ENCODE data around the gene ASPG. TPM values are rescaled to one million over a fixed set of nuclear protein-coding genes. Genes with fewer than 3 reads are reported as not detected.

ASPG gene
- total and polyA plus RNA-seq, 2 experiments from 2014 or later = 5.9 to 20.3 TPM

DNA sequence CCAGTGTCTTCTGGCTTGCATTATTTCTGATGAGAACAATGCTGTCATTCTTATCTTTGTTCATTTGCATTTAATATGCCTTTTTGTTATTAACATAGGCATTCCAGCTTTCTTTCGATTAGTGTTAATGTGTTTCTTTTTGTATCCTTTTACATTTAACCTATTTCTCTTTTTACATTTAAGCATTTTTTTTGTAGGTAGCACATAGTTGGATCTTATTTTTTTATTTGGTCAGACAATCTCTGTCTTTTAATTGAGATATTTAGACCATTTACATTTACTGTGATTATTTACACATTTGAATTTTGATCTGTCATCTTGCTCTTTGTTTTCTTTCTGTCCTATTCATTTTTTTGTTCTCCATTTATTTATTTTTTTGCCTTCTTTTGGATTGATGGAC, 38.4 kb downstream of the ASPG start:
- no peaks in the 10 kb centered on the region for H3K79me2 ChIP-seq
- H3K4me3 ChIP-seq = no peak overlapping the region
- 100% methylated on average over 1 of the region's 1 CpG for WGBS (ENCODE audit: low lambda C conversion rate, missing lambda C conversion rate)
- no peaks in the 10 kb centered on the region for H3K9me2 ChIP-seq (replicated peaks; ENCODE audit: insufficient read depth)
- H2AFZ ChIP-seq = no peak overlapping the region
- H3K36me3 ChIP-seq (replicated peaks; ENCODE audit: insufficient read depth, low read depth) = no peaks in the 10 kb centered on the region
- no peak for TF ChIP-seq EZH2phosphoT487 (IDR thresholded peaks at IDR 0.05; ENCODE audit: low read depth, severe bottlenecking, unreplicated experiment)
- TF ChIP-seq, protein P1, sequence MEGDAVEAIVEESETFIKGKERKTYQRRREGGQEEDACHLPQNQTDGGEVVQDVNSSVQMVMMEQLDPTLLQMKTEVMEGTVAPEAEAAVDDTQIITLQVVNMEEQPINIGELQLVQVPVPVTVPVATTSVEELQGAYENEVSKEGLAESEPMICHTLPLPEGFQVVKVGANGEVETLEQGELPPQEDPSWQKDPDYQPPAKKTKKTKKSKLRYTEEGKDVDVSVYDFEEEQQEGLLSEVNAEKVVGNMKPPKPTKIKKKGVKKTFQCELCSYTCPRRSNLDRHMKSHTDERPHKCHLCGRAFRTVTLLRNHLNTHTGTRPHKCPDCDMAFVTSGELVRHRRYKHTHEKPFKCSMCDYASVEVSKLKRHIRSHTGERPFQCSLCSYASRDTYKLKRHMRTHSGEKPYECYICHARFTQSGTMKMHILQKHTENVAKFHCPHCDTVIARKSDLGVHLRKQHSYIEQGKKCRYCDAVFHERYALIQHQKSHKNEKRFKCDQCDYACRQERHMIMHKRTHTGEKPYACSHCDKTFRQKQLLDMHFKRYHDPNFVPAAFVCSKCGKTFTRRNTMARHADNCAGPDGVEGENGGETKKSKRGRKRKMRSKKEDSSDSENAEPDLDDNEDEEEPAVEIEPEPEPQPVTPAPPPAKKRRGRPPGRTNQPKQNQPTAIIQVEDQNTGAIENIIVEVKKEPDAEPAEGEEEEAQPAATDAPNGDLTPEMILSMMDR (IDR thresholded peaks at IDR 0.05; ENCODE audit: poor library complexity) = no peak
- TF ChIP-seq EZH2 (IDR thresholded peaks at IDR 0.05; ENCODE audit: borderline replicate concordance) = no peak
- peaks cover 8% of the 10 kb centered on the region for H3K27me3 ChIP-seq
- H3K4me2 ChIP-seq = no peak overlapping the region
- no peak for DNase-seq (ENCODE audit: low spot score)
- H3K4me1 ChIP-seq (ENCODE audit: insufficient read depth) = no peaks in the 10 kb centered on the region
- H3K27ac ChIP-seq = no peak overlapping the region
- no peaks in the 10 kb centered on the region for H3K9me3 ChIP-seq (ENCODE audit: low read depth)
- H4K20me1 ChIP-seq (ENCODE audit: insufficient read depth, poor library complexity, severe bottlenecking) = no peaks in the 10 kb centered on the region

DNA sequence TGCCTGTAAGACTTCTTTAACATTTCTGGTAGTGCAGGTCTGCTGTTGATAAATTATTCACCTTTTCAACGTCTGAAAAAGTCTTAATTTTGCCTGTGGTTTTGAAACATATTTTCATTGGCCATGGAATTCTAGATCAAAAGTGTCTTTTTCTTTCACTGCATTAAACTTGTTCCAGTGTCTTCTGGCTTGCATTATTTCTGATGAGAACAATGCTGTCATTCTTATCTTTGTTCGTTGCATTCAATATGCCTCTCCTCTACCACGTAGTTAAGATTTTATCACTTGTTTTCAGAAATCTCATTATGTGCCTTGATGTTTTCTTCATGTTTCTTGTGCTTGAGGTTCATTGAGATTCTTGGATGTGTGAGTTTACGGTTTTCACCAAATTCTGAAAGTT, 39.5 kb downstream of the ASPG start:
- Histone ChIP-seq H3K4me3 (no peak overlapping the region), H3K9me2 (replicated peaks; ENCODE audit: insufficient read depth) (no peaks in the 10 kb centered on the region), H3K27me3 (peaks cover 6% of the 10 kb centered on the region), H3K36me3 (replicated peaks; ENCODE audit: insufficient read depth, low read depth) (no peaks in the 10 kb centered on the region), H4K20me1 (ENCODE audit: insufficient read depth, poor library complexity, severe bottlenecking) (no peaks in the 10 kb centered on the region), H3K9me3 (ENCODE audit: low read depth) (peaks cover 8% of the 10 kb centered on the region), H2AFZ (no peak overlapping the region), H3K4me2 (no peak overlapping the region), H3K79me2 (no peaks in the 10 kb centered on the region), H3K4me1 (ENCODE audit: insufficient read depth) (no peaks in the 10 kb centered on the region), H3K27ac (no peak overlapping the region)
- WGBS (ENCODE audit: low lambda C conversion rate, missing lambda C conversion rate) = 75% methylated on average over 4 of the region's 4 CpGs
- DNase-seq (ENCODE audit: low spot score) = no peak
- TF ChIP-seq EZH2phosphoT487 (IDR thresholded peaks at IDR 0.05; ENCODE audit: low read depth, severe bottlenecking, unreplicated experiment) (no peak), EZH2 (IDR thresholded peaks at IDR 0.05; ENCODE audit: borderline replicate concordance) (no peak)
- TF ChIP-seq, protein P1 (IDR thresholded peaks at IDR 0.05; ENCODE audit: poor library complexity) = no peak

DNA sequence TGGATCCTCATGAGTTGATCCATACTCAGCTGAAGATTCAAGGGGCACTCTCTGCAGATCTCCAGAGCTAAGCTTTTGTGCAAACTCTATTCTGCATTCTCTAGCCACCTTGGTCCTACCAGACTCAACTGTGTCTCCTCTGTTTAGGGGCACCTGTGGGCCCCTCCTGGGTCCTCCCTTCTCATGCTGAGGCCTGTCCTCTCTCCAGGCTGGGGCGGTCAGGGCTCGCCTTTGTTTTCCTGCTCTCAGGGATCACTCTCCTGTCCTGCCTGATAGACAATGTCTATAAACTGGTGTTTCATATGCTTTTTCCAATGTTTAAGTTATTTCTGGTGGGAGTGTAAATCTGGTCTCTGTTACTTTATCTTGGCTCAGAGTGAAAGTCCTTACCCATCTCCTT, 41.3 kb downstream of the ASPG start:
- no peak overlapping the region for H3K4me2 ChIP-seq
- no peak overlapping the region for H3K4me3 ChIP-seq
- 93% methylated on average over 2 of the region's 2 CpGs for WGBS (ENCODE audit: low lambda C conversion rate, missing lambda C conversion rate)
- peaks cover under 1% of the 10 kb centered on the region for H3K27me3 ChIP-seq
- H3K79me2 ChIP-seq = no peaks in the 10 kb centered on the region
- H3K27ac ChIP-seq = no peak overlapping the region
- H3K9me2 ChIP-seq (replicated peaks; ENCODE audit: insufficient read depth) = no peaks in the 10 kb centered on the region
- DNase-seq (ENCODE audit: low spot score) = no peak
- no peak overlapping the region for H2AFZ ChIP-seq
- peaks cover 8% of the 10 kb centered on the region for H3K9me3 ChIP-seq (ENCODE audit: low read depth)
- TF ChIP-seq EZH2phosphoT487 (IDR thresholded peaks at IDR 0.05; ENCODE audit: low read depth, severe bottlenecking, unreplicated experiment) (no peak), EZH2 (IDR thresholded peaks at IDR 0.05; ENCODE audit: borderline replicate concordance) (no peak)
- TF ChIP-seq, protein P1 (IDR thresholded peaks at IDR 0.05; ENCODE audit: poor library complexity) = no peak
- no peaks in the 10 kb centered on the region for H3K36me3 ChIP-seq (replicated peaks; ENCODE audit: insufficient read depth, low read depth)
- no peaks in the 10 kb centered on the region for H4K20me1 ChIP-seq (ENCODE audit: insufficient read depth, poor library complexity, severe bottlenecking)
- H3K4me1 ChIP-seq (ENCODE audit: insufficient read depth) = no peaks in the 10 kb centered on the region

DNA sequence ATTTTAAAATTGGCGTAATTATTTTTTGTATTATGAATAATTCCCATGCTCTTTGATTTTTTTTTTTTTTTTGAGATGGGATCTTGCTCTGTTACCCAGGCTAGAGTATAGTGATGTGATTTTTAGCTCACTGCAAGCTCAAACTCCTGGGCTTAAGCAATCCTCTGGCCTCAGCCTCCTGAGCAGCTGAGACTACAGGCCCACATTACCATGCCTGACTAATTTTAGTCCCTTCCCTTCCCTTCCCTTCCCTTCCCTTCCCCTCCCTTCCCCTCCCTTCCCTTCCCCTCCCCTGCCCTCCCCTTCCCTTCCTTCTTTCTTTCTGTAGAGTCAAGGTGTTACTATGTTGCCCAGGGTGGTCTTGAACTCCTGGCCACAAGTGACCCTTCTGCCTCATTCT, 43.5 kb downstream of the ASPG start:
- DNase-seq (ENCODE audit: low spot score) = no peak
- no peak overlapping the region for H3K27ac ChIP-seq
- no peaks in the 10 kb centered on the region for H3K9me2 ChIP-seq (replicated peaks; ENCODE audit: insufficient read depth)
- H3K79me2 ChIP-seq = no peaks in the 10 kb centered on the region
- 88% methylated on average over 1 of the region's 1 CpG for WGBS (ENCODE audit: low lambda C conversion rate, missing lambda C conversion rate)
- no peaks in the 10 kb centered on the region for H4K20me1 ChIP-seq (ENCODE audit: insufficient read depth, poor library complexity, severe bottlenecking)
- TF ChIP-seq, protein P1 (IDR thresholded peaks at IDR 0.05; ENCODE audit: poor library complexity) = no peak
- TF ChIP-seq EZH2phosphoT487 (IDR thresholded peaks at IDR 0.05; ENCODE audit: low read depth, severe bottlenecking, unreplicated experiment) (no peak), EZH2 (IDR thresholded peaks at IDR 0.05; ENCODE audit: borderline replicate concordance) (no peak)
- peaks cover 8% of the 10 kb centered on the region for H3K9me3 ChIP-seq (ENCODE audit: low read depth)
- no peak overlapping the region for H2AFZ ChIP-seq
- no peak overlapping the region for H3K4me2 ChIP-seq
- no peaks in the 10 kb centered on the region for H3K36me3 ChIP-seq (replicated peaks; ENCODE audit: insufficient read depth, low read depth)
- H3K4me3 ChIP-seq = no peak overlapping the region
- peaks cover 9% of the 10 kb centered on the region for H3K27me3 ChIP-seq
- H3K4me1 ChIP-seq (ENCODE audit: insufficient read depth) = no peaks in the 10 kb centered on the region

All from hepatocyte (in vitro differentiated cells).